ENCODE measurements around the gene UBL4A.
A peak's percentile ranks its signal among the peaks of the same experiment; 100 is the strongest.

UBL4A gene

DNA sequence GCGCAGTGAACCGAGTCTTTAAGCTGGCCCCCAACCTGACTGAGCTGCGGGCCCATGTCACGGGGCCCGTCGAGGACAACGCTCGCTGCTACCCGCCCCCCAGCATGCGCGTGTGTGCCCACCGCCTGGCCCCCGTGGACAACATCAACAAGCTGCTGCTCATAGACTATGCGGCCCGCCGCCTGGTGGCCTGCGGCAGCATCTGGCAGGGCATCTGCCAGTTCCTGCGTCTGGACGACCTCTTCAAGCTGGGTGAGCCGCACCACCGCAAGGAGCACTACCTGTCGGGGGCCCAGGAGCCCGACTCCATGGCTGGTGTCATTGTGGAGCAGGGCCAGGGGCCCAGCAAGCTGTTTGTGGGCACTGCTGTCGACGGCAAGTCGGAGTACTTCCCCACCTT is 26.1 kb downstream of the UBL4A start:
- DNase-seq, result no peak

GRCh38 chrX:154459832-154460231 is 26.6 kb downstream of the UBL4A start:
- no peak for DNase-seq

DNA sequence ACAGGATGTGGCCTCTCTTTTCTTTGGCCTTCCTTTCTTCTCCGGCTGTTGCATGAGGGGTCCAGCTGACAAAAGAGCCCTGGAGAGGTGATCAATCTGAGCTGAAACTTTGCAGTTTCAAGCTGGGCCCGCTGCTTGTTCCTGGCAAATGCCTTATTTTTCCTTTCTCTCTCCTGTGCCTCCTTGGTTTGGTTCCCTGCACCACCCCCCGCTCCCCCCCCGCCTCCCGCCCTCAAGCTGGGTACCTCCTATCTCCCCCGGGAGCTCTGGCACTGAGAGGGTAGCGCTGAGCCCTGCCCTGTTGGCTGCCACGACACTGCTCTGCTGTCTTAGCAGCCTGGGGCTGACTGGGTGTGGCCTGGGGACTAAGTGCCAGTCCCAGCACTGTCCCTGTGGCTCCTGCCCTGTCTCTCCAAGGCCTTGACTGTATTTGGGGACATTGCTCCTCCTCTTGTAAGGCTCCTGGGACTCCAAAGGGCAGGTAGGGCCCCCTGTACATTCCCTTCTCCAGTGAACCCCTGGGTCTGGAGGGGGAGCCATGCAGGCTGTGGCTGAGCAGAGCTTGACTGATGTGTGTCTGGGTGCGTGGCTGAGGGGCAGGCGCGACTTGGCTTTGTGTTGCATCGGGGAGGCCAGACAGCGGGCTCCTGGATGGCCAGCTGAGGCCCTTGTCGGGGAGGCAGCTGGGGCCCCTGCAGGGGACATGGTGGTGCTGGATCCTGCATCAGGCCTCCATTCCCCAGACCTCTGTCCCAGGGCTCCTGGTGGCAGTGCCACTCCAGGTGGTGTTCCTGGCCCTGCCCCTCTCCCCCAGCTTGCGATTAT is 27.2 kb downstream of the UBL4A start:
- DNase-seq, result peak; percentile 16

- peak; percentile 8 for DNase-seq
Measured at GRCh38 chrX:154458116-154458953, 28.1 kb downstream of the UBL4A start, which contains the start of gene PLXNA3. TSS of gene PLXNA3 (plus strand) at chrX:154458281. CDS start at chrX:154460184, 1,903 bp downstream.

GRCh38 chrX:154457491-154458115 is 28.8 kb downstream of the UBL4A start:
- DNase-seq, result peak; percentile 24

DNA sequence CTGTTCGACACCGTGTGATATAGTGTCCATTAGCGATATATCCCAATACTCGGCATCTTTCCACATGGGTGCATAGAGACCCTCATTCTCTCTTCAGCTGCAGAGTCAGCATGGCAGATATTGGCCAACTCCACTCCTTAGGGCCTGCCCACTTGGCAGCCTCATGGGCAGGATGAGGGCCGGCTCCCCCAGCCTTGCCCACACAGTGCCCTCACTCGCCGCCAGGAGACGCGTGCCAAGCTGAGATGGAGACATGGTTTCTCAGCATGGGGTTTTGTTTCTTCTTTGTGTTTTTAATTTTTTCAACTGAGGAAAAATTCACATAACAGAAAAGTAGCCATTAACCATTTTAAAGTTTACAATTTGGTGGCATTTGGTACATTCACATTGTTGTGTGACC is 33.6 kb downstream of the UBL4A start:
- no peak for DNase-seq

GRCh38 chrX:154450312-154450711 is 36.1 kb downstream of the UBL4A start:
- DNase-seq, result no peak

- DNase-seq, result no peak
Measured at GRCh38 chrX:154449618-154450017, 36.8 kb downstream of the UBL4A start.

DNA sequence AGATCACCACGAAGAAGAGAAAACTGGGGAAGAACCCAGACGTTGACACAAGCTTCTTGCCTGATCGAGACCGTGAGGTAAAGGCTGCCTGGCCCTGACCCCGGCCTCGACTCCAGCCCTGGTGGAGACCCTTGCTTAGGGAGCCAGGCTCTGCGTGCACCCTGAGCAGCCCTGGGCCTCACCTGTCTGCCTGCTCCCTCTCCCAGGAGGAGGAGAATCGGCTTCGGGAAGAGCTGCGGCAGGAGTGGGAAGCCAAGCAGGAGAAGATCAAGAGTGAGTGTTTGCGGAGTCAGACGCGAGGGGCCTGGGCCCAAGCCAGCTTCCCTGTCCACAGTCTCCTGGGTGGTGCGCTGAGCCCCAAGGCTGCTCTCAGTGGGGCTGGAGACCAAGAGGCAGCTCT is 37.9 kb downstream of the UBL4A start:
- no peak for DNase-seq

GRCh38 chrX:154446430-154446829 is 40.0 kb downstream of the UBL4A start:
- DNase-seq, result no peak

GRCh38 chrX:154445776-154446175 is 40.6 kb downstream of the UBL4A start:
- no peak for DNase-seq

GRCh38 chrX:154444755-154445246 is 41.6 kb downstream of the UBL4A start:
- no peak for DNase-seq

- DNase-seq, result peak; percentile 61
Measured at GRCh38 chrX:154443992-154444754, 42.2 kb downstream of the UBL4A start, which contains the start of gene FAM50A. TSS of gene FAM50A (plus strand) at chrX:154444141. CDS start at chrX:154444236, 95 bp downstream.

DNA sequence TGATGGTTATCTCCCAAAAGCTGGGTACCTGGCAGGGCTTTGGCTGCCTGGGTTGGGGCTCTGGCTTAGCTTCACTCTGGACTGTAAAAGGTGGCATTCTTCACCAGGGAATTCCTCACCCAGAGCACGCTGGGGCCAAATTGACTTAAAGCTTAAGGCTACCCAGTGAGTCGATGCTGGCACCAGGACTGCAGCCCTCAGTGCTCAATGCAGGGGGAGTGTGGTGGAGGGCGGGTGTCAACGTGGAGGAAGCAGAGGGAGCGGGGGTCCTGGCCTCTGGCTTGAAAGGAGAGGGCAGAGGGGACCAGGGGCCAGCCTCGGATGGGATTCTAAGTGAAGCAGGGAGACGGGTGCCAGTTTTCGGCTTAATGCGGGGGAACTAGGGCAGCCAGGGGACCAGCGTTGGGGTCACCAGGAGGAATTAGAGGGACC is 42.9 kb downstream of the UBL4A start:
- no peak for DNase-seq

GRCh38 chrX:154441984-154442707 is 44.3 kb downstream of the UBL4A start:
- DNase-seq, result no peak

DNA sequence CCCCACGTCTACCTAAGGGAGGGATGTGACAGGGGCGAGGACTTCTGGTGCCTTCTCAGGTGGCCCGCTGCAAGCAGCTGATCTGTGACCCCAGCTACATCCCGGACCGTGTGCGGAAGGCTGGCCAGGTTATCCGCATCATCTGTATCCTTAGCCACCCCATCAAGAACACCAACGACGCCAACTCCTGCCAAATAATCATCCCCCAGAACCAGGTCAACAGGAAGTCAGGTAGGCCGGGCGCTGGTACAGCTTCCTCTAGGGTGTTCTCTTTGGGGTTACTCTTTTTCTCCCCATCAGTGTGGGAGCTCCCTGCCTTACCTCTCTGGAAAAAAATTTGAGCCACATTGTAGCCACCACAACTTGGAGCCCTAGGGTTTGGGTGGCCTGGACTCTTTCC is 44.9 kb downstream of the UBL4A start:
- DNase-seq, result no peak

GRCh38 chrX:154440623-154441357 is 45.6 kb downstream of the UBL4A start:
- DNase-seq, result no peak

GRCh38 chrX:154439841-154440240 is 46.6 kb downstream of the UBL4A start:
- no peak for DNase-seq

- no peak for DNase-seq
Measured at GRCh38 chrX:154437971-154438893, 48.2 kb downstream of the UBL4A start.

Data from NCI-H510A treated with DMSO at 0.1 percent for 48 hours (cell line).